Adipocyte (in vitro differentiated cells): ENCODE measurements around the gene AXL.
"Not testable (repeated sequence)": the region's sequence is repeated elsewhere in the genome, so short reads cannot be mapped to it uniquely, and the experiment has no call there.

ENCODE experiments used
- DNase-seq: peaks from one replicate; pipeline ENCODE4 v3.0.0-alpha.2; 2015; ENCODE audit warnings: low read depth
- H3K27me3 ChIP-seq: replicated peaks from 2 replicates; pipeline ENCODE4 v1.7.0; 2013; ENCODE audit warnings: mild to moderate bottlenecking, low read length, moderate library complexity; ENCODE audit not compliant: control insufficient read depth, insufficient read depth
- H3K36me3 ChIP-seq: 2 replicates; pipeline ENCODE4 v1.7.0; 2013; ENCODE audit warnings: low read length, mild to moderate bottlenecking, moderate library complexity; ENCODE audit not compliant: control insufficient read depth, insufficient read depth, severe bottlenecking
- H3K4me1 ChIP-seq: 2 replicates; pipeline ENCODE4 v1.7.0; 2013; ENCODE audit warnings: mild to moderate bottlenecking, low read length, moderate library complexity; ENCODE audit not compliant: control insufficient read depth, insufficient read depth
- H3K4me3 ChIP-seq: 2 replicates; pipeline ENCODE4 v1.7.0; 2013; ENCODE audit warnings: mild to moderate bottlenecking, low read length, moderate library complexity
- H3K9ac ChIP-seq: 2 replicates; pipeline ENCODE4 v1.7.0; 2013; ENCODE audit warnings: mild to moderate bottlenecking, low read length, moderate library complexity
- H3K9me3 ChIP-seq: 2 replicates; pipeline ENCODE4 v1.7.0; 2013; ENCODE audit warnings: mild to moderate bottlenecking, low read length, moderate library complexity; ENCODE audit not compliant: control insufficient read depth

Gene AXL

DNA sequence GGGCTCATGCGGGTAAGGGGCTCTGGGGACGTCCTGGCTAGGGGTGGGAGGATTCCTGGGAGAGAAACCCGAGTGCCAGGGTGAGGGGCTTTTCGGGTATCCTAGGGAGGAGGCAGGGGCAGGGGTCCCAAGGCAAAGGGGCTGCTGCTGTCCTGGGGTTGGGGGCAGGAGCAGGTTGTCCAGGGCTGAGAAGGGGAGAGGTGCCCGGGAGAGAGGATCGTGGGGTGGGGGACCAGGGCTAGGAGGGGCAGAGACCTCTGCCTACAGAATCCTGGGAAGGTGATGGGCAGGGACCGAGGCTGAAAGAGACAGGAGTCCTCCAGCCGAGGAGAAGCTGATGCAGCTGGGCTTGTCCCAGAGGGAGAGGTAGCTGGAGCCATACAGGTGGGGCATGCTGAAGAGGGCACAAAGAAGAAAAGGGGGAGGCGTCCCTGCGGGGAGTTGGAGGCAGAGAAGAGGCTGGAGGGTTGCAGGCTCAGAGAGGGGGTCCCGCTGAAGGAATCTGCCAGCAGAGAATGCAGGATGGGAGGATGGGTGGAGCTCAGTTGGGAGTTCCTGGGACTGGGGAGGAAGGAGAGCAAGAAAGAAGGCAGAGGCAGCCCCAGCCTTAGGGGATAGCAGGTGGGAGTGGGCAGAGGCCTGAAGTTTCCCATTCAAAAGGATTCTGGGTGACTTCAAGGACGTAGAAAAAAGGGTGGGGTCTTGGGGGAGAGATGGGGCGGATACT, 25.4 kb upstream of the AXL start:
- no peaks in the 10 kb centered on the region for H3K36me3 ChIP-seq
- no peak overlapping the region for H3K4me3 ChIP-seq
- H3K9ac ChIP-seq: no peak overlapping the region
- H3K27me3 ChIP-seq: peaks cover 42% of the 10 kb centered on the region
- no peaks in the 10 kb centered on the region for H3K9me3 ChIP-seq
- peaks cover 10% of the 10 kb centered on the region for H3K4me1 ChIP-seq
- no peak for DNase-seq

DNA sequence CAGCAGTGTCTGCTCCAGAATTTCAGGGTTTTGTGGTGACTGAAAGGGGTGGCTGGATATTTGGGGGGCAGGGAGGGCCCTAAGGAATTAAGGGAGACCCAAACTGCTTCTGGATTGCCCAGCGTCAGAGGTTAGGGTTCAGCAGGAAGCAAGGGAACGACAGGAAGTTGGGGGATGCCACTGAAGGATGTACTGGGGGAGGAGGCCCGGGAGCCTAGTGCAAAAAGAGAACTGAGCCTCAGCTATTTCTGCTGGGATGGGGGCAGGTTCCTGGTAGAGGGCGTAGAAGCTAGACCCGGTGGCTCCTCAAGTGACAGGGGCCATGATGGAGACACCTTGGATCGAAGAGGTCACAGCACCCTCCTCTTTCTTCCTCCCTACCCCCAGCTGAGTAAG, 24.9 kb upstream of the AXL start:
- H3K9me3 ChIP-seq: no peaks in the 10 kb centered on the region
- peaks cover 9% of the 10 kb centered on the region for H3K4me1 ChIP-seq
- H3K27me3 ChIP-seq: peaks cover 42% of the 10 kb centered on the region
- H3K36me3 ChIP-seq: no peaks in the 10 kb centered on the region
- H3K4me3 ChIP-seq: no peak overlapping the region
- H3K9ac ChIP-seq: no peak overlapping the region
- DNase-seq: no peak

DNA sequence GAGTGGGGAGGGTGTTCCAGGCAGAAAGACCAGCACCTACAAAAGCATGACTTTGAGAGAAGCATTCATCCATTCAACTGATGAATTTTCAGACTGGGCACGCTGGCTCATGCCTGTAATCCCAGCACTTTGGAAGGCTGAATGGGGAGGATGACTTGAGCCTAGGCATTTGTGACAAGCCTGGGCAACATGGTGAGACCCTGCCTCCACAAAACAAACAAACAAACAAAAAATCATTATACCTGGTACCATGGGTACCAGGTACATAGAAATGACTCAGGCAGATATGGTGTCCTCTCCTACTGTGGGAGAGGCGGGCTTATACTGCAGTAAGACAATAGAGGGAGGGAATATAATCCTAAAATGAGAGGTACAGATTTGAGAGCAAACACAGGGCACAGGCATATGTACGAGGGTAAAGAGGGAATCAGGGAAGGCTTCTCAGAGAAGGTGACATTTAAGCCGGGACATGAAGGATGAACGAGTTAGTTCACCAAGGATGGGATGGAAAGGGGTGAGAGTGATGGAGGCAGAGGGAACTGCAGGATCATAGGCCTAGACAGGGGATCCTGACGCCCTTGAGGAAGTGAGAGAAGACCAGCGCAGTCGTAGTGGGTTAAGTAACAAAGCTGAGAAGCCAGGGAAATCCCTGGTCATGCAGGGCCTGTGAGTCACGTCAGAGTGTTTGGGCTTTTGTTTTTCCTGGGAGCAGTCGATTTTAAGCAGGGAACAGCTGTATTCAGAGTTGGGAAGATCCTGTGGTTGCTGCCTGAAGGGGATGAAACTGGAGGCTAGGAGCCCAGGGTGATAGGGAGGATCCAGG, 23.1 kb upstream of the AXL start:
- Histone ChIP-seq H3K4me1 (peaks cover 3% of the 10 kb centered on the region), H3K27me3 (peaks cover 31% of the 10 kb centered on the region), H3K4me3 (no peak overlapping the region), H3K9me3 (no peaks in the 10 kb centered on the region), H3K9ac (no peak overlapping the region), H3K36me3 (no peaks in the 10 kb centered on the region)
- DNase-seq: no peak

DNA sequence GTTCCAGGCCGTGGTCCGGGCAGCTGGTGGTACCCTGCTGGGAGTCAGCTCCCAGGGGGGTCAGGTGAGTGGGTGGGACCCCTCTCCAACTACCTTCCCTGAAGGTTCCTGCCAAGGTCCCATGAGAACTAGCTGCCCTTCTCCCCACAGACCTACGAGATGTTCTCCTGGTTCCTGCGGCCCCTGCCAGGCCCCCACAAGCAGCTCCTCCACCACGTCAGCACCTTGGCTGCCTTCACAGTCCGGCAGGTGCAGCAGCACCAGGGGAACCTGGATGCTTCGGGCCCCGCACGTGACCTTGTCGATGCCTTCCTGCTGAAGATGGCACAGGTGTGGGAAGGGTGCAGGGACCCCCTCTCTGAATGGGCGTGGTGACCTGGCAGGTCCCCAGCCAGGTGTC, 20.5 kb upstream of the AXL start:
- DNase-seq: no peak
- Histone ChIP-seq H3K9me3 (no peaks in the 10 kb centered on the region), H3K27me3 (peaks cover 9% of the 10 kb centered on the region), H3K4me3 (no peak overlapping the region), H3K36me3 (no peaks in the 10 kb centered on the region), H3K9ac (no peak overlapping the region), H3K4me1 (no peaks in the 10 kb centered on the region)

DNA sequence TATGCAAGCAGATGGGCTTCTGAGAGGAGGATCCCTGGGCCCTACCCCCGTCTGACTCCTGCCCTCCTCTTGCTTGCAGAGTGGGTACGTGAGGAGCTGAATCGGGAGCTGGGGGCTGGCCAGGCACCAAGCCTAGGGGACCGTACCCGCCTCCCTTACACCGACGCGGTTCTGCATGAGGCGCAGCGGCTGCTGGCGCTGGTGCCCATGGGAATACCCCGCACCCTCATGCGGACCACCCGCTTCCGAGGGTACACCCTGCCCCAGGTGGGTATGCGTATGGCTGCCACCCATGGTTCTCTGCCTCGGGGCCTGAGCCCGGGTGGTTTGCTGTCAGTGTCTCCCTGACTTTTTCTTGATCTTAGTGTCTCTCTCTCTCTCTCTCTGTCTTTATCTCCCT, 15.7 kb upstream of the AXL start:
- no peaks in the 10 kb centered on the region for H3K36me3 ChIP-seq

DNA sequence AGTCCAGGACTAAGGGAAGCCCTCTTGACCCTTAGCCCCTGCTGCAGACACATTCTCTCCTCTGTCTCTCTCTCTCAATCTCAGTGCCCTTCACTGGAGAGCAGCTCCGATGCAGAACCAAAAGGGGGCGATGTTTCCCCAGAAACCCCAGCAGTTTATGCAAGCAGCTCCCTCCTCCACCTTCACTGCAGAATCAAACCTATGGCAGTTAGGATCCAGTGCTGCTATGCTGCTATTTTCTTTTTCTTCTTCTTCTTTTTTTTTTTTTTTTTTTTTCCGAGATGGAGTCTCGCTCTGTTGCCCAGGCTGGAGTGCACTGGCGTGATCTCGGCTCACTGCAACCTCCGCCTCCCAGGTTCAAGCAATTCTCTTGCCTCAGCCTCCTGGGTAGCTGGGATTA, 14.7 kb upstream of the AXL start:
- H3K4me3 ChIP-seq, H3K27me3 ChIP-seq, H3K9ac ChIP-seq, H3K36me3 ChIP-seq, H3K9me3 ChIP-seq: not testable (repeated sequence)
- H3K4me1 ChIP-seq: peaks cover 13% of the 10 kb centered on the region
- peak; percentile 93 for DNase-seq

More for the DNA sequence above, 15.7 kb upstream of the AXL start:
- Histone ChIP-seq H3K9ac (no peak overlapping the region), H3K9me3 (no peaks in the 10 kb centered on the region), H3K27me3 (no peaks in the 10 kb centered on the region), H3K4me1 (peaks cover 13% of the 10 kb centered on the region), H3K4me3 (no peak overlapping the region)
- no peak for DNase-seq

DNA sequence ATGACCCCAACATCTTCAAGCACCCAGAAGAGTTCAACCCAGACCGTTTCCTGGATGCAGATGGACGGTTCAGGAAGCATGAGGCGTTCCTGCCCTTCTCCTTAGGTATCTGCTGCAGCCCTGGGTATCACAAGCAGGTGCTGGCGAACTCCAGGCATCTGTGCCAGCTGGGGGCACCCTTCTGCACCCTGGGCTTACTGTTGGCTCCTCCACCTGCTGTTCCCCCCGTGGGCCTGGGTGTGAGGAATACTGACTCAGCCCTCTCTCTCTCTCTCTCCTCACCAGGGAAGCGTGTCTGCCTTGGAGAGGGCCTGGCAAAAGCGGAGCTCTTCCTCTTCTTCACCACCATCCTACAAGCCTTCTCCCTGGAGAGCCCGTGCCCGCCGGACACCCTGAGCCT, 13.0 kb upstream of the AXL start:
- Histone ChIP-seq H3K9ac (no peak overlapping the region), H3K36me3 (no peaks in the 10 kb centered on the region), H3K27me3 (no peaks in the 10 kb centered on the region), H3K9me3 (no peaks in the 10 kb centered on the region), H3K4me3 (no peak overlapping the region), H3K4me1 (peaks cover 13% of the 10 kb centered on the region)
- no peak for DNase-seq

DNA sequence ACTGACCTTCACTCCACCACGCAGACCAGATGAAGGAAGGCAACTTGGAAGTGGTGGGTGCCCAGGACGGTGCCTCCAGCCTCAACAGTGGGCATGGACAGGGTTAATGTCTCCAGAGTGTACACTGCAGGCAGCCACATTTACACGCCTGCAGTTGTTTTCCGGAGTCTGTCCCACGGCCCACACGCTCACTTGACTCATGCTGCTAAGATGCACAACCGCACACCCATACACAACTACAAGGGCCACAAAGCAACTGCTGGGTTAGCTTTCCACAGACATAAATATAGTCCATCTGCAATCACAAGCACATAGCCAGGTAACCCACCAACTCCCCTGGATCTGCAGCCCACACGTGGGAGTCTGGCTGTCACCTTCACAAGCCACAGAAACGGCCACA, 12.6 kb upstream of the AXL start:
- H3K4me1 ChIP-seq: peaks cover 13% of the 10 kb centered on the region
- H3K9ac ChIP-seq: no peak overlapping the region
- DNase-seq: no peak
- H3K4me3 ChIP-seq: no peak overlapping the region
- no peaks in the 10 kb centered on the region for H3K27me3 ChIP-seq
- no peaks in the 10 kb centered on the region for H3K36me3 ChIP-seq
- H3K9me3 ChIP-seq: no peaks in the 10 kb centered on the region

DNA sequence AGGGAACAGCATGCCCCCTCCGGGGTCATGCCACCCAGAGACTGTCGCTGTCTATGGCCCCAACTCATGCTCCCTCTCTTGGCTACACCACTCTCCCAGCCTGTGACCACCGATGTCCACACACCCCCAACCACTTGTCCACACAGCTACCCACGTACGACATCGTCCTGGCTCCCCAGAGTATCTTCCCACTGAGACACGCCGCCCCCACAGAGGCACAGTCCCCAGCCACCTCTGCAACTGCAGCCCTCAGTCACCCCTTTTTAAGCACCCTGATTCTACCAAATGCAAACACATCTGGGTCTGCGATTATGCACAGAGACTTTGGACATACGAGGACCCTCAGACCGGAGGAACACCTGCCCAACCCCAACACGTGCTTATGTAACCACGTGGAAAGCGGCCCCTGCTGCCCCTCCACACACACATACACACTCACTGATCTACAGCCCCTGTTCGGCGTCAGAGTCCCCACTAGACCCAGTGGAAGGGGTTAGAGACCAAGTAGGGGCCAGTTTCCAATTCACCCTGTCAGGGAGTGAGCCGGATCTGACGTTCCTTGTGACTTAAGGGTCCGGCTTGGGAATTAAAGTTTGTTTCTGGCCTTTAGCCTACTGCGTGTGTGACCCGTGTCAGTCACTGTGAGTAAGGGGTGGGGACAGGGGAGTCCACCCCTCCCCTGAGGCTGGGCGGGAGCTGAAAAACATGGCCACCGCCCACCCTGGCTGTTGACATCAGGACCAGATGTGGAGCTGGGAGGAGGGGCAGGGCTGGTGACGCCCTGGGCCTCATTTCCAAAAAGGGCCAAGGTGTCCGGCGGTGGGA, 11.9 kb upstream of the AXL start:
- peaks cover 13% of the 10 kb centered on the region for H3K4me1 ChIP-seq
- peak overlapping the region; percentile 47 for H3K4me3 ChIP-seq
- H3K9me3 ChIP-seq: no peaks in the 10 kb centered on the region
- DNase-seq: no peak
- H3K27me3 ChIP-seq: no peaks in the 10 kb centered on the region
- H3K36me3 ChIP-seq: no peaks in the 10 kb centered on the region
- peak overlapping the region; percentile 60 for H3K9ac ChIP-seq

DNA sequence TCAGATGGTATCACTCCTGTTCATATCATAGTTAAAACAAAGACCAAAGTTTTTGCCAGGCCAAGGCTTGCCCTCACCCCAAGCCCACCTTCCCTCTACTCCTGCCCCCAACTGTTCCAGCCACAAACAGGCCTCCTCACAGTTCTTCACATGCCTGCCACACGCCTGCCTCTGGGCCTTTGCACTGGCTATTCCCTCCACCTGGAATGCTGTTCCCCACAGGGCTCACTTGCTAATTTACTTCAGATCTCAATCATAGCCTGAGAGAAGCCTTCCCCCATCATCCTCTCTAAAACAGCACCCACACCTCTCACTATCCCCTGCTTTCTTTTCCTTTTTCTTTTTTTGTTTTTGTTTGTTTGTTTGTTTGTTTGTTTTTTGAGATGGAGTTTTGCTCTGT, 4.9 kb upstream of the AXL start:
- Histone ChIP-seq H3K36me3 (no peaks in the 10 kb centered on the region), H3K9me3 (no peaks in the 10 kb centered on the region), H3K9ac (no peak overlapping the region), H3K27me3 (no peaks in the 10 kb centered on the region), H3K4me1 (peaks cover 4% of the 10 kb centered on the region), H3K4me3 (no peak overlapping the region)
- DNase-seq: no peak

DNA sequence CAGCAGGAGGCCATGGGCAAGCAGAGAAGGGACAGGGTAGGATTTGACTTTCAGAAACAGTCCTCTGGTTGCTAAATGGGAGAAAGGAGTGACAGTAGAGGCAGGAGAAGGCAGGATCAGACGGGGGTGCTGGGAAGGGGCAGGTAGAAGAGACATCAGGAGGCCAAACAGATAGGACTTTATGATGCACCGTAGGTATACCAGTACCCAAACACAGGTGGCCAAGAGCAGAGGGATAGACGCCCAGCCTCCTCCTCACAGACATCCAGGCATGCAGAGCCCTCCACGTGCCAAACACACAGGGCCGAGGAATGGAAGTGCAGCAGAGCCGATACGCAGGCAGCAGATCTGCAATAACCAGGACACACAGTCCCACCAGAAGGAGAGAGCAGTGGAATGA, 1.3 kb upstream of the AXL start:
- no peak overlapping the region for H3K9ac ChIP-seq
- no peak overlapping the region for H3K4me3 ChIP-seq
- H3K27me3 ChIP-seq: no peaks in the 10 kb centered on the region
- H3K36me3 ChIP-seq: peaks cover 16% of the 10 kb centered on the region
- DNase-seq: no peak
- peaks cover 26% of the 10 kb centered on the region for H3K4me1 ChIP-seq
- no peaks in the 10 kb centered on the region for H3K9me3 ChIP-seq
